Non-pigmented ciliary epithelial cell (primary cell): ENCODE measurements around the gene SRSF1.
"Not testable (repeated sequence)": the region's sequence is repeated elsewhere in the genome, so short reads cannot be mapped to it uniquely, and the experiment has no call there.

ENCODE experiments used
- DNase-seq: peaks from one replicate; pipeline ENCODE4 v3.0.0-alpha.2; 2010; ENCODE audit warnings: low read depth

Gene SRSF1

DNA sequence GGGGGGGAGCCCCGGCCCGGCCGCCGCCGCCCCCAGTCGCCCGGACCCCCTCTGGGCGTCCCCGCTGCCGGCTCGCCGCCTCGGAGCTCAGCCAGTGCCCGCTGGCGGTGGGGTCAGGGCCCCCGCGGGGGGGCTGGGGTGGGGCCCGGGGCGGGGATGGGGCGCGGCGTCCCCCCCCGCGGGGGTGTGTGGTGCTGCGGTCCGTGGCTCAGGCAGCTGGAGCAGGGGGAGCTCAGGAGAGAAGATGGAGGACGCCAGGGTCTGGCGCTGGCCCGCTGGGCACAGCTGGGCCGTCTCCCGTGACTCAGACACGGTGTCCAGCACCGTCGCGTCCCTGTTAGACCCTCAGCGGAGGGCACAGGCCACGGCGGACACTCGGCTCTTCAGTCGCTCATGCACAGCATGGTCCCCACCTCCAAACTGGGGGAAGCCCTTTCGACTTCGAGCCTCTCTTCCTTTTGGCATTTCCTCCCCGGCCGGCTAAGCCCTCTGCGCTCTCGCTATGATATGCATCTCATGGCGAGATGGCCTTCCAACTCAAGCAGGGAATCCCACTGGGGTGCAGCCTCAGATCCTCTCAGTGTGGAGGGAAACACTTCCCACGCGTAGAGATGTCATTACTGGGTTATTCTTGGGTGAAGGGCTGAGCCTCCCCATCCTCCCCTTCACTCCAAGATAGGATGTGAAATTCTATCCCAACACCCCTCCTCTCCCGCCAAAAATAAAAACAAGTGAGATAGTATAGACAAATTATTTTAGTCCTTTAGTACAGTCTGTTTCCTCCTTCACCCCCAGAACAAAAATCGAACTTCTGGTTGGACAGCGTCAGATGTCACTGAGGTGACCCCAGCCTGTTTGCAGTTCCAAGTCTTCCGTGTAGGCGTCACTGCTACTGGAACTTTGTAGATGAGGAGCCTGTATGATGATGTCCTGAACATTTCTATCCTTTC lies 18.5 kb downstream of the SRSF1 start:
- no peak for DNase-seq

DNA sequence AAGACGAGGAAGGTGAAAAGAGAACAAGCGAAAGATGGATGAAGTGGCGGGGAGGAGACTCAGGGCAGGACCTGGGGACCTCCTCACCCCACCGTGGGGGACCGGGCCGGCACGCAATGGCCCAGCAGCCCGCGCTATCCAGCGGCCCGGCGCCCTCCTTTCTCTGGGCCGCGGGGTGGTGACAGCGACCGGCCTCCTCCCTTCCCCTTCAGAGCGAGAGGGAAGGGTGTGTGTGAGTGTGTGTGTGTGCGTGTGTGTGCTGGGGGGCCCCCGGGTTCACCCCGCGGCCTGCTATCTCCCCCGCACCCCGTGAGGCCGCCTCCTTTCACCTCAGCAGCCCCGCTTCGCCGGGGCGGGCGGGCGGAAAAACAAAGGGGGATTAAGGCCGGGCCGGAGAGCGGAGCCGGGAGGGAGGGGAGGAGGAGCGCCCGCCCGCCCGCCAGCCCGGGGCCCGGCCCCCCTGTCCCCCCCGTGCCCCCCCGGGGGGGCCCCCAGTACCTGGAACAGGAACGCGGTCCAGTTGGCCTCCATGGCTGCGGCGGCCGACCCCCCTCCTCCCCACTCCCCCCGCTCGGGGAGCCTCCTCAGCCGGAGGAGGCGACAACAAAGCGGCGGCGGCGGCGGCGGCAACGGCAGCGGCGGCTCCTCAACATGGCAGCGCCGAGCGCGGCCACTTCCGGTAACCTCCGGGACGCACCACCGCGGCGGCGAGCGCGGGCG lies 19.3 kb downstream of the SRSF1 start, which contains the start of gene VEZF1:
TSS of gene VEZF1 (minus strand) at position 674 of the 720 bp plus-strand sequence. CDS start at position 531, 143 bp downstream.
- DNase-seq = no peak

DNA sequence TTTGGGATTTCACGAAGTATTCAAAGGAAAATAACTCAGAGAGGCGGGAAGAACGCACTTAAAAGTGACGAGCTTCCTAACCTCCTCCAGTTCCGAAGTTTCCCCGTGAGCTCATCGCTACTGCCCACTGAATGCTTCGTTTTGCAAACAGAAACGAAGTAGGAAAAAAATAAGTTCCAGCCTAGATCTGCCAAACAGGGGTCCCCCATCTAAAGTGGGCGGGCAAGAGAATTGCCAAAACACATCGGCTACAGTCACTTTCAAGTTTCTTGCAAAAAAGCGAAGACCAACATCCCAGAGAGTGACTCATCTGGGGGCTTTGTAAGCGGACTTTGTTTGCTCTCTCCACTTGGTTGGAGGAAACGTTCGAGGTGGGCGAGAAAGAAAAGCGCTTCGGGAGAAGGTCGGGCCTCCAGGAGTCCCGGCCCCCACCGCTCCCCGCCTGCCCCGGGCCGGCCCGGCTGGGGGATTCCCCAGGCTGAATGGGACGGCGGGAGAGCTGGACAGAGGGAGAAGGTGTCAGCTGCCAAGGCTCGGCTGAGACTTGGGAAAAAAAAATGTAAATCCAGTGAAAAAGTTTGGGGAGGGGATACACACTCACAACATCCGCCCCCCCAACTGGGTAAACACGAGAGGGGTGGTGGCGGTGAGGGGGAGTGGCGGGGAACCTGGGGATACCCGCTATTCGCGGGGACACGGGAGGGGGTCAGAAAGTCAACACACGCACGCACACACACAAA lies 20.0 kb downstream of the SRSF1 start:
- peak; percentile 60 for DNase-seq

DNA sequence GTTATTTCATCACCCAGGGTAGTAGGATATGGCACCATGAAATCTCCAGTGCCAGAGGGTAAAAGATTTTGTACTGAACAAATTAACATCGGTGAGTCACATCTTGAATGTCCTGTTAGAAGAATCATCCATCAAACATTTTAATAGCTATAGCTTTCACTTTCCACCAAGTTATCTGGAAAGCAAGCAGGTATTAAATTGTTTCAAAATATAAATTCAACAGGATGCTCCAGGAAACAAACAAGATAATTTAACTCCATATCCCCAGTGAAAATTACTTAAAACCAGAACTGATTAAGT lies 21.4 kb downstream of the SRSF1 start:
- no peak for DNase-seq

DNA sequence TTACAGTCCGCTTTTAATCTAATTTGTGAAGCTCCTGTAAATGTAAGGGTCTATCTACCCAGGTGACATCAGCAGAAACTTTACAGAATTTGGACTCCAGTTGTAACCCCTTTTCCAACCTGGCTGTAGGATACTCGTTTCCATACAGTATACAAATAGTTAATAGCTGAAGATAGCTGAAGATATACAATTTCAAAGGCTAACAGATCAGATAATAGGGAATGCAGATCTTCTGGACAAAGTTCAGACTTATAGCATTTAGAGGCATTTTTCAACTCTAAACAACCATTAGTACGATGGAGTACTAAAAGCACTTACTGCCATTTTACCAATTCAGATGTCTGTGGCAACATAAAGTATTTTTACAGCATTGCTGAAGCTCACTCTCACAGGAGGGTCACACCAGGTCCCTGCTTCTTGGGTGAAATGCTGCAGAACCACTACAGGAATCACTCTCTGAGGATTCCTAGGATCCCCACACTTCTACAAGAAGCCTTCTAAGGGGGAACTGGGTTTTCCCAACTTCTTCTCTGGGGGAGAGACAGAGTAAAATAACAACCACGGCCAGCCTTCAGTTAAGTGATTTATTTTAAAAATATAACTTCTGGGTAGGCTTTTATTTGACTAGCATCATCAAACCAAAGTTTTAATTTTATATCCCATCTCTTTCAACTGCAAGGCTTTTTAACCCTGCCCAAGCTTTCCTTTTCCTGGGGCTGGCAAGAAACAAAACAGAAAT lies 21.9 kb downstream of the SRSF1 start:
- no peak for DNase-seq

DNA sequence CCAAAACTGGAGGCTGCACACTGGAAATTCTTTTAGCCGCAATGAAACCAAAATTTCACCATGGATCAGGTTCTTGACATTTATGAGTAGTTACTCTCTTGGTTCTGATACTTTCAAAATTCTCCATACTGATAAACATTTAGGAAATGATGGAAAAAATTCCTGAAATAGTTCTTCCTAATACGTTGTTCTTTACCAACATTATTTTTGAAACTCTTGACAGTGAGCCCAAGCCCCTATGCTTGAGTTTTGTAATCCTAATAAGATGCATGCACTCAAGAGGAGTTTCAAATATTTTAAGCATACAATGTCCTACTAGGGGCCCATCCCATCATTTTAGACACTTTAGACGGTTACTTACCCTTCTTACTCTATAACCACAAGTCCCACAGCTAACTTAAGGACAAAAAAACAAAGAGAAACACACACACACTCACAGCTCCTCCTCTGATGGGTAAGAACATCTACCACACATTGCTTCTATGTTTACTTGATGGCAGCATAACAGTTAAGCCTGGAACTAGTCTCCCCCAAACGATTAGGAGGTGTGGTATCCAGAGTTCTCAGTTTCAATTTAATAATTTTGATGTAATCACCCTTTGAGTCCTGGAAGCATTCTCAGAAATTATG lies 22.7 kb downstream of the SRSF1 start:
- no peak for DNase-seq

DNA sequence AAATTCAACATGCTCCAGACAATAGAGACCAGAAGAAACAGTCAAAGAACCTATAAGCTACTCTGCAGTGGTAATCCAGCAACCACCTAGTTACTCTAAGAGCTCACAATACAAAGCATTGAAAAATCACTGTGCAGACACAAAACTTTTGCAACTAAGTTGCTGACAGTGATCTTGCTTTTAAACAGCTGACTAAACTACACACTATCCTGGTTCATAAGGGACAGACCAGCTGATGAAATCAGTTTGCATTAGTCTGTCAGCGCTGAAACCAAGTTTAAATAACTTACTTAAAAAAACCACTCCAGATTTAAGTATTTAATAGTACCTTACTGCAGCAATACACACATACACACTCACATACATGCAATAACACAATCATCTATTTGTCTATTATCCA lies 23.6 kb downstream of the SRSF1 start:
- DNase-seq = no peak

DNA sequence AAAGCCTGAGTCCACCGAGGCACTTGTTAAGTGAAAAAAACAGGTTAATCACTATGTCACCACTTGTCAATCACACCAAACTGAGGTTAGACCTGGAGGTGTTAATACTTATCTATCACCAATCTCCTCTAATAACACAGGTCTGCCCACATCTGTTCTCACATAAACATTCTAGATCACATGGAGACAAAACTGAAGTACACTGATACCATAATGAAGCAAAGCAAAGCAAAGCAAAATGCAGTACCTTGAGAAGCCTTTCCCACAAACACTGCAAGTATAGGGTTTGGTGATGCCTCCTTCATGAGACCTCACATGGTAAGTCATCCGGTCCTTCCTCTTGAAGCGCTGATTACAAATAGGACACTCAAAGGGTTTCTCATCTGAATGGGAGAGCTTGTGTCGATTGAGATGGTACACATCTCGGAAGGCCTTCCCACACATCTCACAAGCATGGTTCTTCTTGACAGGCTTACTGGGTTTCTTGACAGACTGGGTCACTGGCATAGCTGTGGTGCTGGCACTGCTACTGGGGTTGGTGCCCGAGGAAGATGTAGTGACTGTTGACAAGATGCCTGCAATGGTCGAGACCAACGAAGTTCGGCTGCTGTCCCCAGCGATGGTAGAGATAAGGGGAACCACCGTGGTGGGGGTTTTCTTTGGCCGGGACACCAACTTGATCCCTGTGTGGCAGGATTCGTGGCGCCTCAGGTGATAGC lies 24.4 kb downstream of the SRSF1 start:
- DNase-seq = no peak

DNA sequence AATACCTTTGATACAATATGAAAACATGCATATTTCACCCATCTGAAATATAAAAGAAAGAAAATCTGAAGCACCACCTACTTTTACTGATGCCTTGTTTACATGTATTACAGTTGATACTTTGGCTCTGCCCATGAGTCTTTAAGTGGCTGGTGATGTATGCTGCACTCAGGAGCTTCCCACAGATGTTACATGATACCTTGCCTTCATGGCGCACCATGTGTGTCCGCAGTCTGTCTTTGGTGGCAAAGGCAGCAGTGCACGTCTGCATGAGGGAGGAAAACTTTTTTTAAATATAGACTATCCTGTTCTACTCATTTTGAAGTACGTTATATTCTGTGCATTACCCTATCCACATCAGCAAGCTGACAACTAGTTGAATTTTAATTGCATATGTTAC lies 26.5 kb downstream of the SRSF1 start:
- no peak for DNase-seq

DNA sequence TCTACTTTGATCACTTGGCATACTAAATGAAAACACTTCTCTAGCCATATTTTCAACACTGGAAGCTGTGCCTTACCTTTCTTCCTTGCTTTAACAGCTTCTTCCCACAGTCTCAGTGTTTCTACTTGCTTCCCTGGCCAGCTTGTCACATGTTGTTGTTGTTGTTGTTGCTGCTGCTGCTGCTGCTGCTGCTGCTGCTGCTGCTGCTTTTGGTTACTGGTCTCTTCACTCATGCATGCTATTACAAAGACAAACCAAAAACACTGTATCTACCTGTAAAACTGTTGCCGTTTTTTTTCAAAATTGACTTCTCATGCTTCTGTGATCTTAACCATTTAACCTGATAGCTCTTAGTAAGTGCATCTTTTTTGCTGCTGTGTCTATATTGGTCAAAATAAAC lies 28.0 kb downstream of the SRSF1 start:
- no peak for DNase-seq

DNA sequence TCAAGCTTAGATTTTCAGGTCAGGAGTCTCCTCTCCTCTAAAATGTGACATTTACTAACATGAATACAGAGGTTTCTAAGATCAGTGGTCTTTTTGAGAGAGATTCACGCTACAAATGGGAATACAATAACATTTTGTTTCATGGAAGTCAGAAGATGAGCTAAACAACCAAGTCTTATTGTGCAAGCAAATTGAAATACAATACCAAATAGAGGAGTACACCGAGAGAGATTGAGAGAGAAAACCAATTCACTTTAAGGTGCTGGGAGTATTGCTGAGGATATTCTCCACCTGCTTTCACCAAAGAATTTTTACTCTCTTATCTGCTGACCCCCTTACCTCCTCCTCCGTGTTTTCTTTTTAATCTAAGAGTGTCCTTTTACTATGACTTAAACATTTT lies 30.5 kb downstream of the SRSF1 start:
- DNase-seq = no peak

DNA sequence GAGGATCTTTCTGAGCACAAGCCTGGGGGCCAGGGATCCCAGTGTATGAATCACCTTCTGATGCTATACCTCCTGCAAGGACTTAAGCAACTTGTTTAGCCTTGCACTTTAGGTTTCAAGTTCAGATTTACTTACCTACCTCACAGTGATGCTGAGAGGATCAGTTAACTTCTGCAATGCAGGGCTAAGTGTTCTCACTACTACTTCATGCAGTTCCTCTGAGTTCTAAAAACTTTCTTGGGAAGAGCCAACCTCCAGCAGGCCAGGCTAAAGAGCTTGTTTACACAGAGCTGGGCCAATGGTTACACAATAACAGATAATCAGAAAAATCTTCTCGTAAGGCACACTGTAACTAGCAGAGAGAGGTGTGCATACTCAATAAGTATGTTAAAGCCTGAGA lies 32.0 kb downstream of the SRSF1 start:
- DNase-seq = no peak

DNA sequence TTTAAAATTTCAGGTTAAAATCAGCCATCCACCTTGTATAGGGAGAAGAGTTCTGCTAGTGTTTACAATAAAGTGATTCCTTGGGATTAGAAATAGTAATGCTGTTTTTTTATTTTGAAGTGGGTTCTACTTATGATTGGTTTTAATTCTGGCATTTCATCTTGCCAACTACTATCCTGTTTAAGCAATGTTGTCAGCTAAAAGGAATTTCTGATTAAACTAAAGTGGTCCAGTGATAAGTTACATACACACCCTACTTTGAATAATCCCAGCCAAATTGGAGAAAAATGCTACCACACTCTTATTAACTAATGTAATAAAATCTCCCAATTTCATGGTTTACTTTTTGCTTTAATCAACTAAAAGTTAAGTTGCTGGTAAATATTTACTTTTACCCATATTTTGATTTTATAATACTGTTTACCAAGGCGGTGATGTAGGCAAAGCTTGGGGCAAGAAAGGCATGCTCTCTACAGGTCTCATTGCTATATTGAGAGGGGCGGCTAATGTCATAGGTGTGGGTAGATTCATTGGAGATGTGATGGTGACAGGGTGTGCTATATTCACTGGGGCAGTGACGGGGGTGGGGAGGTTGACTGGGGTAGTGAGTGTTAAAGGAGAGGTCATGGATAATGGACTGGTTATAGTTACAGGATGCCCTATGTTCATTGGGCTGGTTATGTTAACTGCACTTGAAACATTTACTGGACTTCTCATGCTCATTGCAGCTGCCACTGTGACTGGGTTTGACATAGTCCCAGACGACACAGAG lies 32.8 kb downstream of the SRSF1 start:
- DNase-seq = not testable (repeated sequence)

DNA sequence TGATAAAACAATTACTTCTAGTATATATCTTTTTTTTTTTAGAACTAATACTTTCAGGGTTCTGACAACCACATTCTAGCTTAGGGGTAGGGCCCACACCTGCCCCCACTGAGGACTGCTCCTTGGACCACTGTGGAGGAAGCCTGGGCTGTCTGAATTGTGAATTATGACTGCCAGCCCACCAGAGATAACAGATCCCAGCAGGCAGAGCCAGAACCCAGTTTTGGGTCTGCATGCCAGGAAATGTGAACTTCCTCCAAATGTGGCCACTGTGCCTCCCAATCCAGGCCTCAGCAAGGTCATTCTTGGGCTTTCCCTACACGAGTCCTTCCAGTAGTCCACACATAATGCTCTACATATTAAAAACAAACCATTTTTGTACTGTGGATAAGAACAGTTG lies 34.9 kb downstream of the SRSF1 start:
- DNase-seq = no peak

DNA sequence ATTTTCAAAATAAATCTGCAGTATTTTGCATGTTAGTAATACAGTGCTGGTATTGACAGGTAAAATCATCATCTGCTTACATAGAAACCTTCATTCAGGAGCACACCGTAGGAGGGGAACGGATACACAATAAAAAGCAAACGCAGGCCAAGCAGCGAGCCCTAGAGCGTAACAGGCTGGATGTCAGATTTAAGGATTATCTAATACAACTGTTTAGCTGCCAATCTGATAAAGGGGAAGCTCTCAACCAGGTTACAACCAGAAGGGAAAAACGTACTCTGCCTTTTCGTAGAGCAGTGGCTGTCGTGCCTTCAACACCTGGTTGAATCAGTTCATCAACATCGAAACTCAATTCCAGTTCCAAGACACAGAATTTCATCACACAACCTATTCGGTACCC lies 35.5 kb downstream of the SRSF1 start:
- DNase-seq = no peak

DNA sequence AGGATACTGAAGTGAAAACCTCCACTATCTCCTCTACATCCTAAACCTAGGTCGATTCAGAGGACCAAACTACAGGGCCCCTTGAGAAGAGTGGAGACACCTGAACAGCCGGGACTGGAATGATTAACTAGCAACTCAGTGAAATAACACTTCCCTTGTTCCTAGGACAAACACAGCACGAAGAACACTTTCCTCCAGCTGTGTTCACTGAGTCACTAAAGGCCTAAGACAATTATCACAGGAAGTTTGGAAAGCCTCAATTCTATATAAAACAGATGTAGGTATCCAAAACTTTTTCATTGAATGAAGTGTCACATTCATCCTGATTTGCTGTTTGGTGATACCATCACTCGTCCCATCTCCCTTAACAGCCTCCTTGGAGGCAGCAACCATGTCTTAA lies 36.3 kb downstream of the SRSF1 start:
- DNase-seq = no peak

DNA sequence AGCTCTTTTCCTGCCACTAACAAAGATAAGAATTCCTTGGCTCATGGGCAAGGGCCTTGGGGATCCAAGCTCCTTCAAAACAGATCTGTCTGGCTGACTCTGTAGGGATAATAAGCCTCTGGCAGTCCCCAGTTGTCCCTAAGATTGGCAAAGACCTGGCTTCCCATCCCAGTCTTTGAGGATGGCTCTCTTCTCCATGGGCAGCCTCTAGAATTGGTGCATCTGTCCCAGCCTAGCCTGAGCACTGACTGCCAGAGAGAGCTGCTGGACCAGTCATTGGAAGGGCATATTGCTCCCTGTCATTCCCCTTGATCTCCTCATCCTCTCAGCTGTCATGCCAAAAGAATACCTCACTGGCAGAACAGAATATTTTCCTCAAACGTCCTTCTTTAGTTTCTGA lies 38.6 kb downstream of the SRSF1 start:
- no peak for DNase-seq

DNA sequence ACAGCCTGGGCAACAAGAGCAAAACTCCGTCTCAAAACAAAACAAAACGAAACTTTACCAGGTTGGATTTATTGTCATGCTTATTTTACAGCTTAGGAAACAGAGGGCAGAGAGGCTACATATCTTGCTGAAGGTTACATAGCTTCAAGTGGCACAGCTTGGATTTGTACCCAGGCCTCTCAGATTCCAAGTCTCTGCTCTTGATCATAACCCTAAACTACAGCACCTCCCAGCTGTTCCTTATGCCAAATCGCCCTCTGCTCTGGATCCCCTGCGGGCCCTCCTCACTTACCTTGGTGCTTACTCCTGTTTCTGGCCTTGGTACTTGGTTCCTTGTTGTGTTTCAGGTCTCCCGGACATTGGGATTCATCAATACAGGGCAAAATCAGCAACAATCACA lies 40.2 kb downstream of the SRSF1 start:
- no peak for DNase-seq

DNA sequence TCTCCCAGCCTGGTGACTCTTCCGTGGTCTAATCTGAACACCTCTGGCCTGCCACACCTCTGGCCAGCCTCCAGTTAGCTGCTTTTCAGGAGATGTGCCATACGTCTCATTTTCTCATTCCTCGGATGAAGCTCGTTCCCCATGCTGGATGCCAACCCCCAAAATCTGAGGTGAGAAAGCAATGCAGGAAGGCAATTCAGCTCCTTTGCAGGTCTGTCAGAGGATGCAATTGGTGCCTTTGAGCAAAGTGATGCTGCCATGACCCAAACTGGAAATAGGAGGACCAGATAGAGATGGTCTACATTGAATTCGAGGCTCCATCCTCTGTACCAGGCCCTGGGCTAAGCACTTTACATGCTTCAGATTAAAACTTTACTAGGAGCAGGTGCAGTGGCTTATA lies 40.8 kb downstream of the SRSF1 start:
- no peak for DNase-seq

DNA sequence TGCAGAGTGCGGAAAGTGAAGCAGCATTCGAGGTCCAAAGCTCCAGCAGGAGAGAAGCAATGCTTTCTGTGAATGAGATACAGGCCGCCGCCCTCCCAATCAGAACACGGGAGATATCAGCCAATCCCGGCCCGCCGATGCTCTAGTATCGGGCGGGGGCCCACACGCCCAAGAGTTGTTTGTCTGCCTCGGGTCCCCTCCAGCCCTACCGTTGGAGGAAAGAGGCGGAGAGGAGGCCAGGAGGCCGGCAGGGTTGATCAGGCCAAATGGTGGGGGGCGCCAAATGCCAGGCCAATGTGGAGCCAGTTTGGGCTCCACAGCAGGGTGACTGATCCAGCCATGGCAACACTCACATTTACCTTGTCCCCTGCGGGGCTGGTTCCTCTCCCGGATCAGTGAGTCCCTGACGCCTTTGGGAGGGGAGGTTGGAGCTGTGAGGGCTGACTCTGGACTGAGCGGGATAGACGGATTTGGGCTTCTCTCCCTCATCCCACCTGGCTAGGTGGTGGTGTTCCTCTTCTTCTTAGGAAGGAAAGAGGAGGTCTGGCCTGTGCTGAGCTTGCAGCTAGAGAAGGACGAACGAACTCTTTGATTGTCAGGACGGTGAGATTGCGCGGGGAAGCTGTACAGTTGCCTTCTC lies 41.4 kb downstream of the SRSF1 start:
- DNase-seq = no peak
